Measurements from ENCODE around the gene KRTAP10-4.
"Not testable (repeated sequence)": the region's sequence is repeated elsewhere in the genome, so short reads cannot be mapped to it uniquely, and the experiment has no call there.

The KRTAP10-4 gene

DNA sequence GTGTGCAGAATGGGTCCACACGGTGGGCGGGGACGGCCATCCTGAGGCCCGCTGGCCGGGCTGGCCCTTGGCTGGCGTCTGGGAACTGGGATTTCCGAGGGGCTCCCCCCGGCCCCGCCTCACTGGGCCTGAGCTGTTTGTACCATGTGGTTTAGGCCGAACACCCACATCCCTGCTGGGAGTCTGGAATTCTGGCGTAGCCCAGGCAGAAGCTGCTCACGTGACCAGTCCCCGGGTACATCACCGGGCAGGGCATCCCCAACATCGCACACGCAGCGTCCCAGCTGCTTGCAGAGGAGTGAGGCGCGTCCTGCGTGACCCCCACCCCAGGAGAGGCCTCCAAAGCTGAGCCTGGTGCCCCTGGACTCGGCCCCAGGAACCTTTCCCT lies 28.9 kb downstream of the KRTAP10-4 start:
- no peak for TF ChIP-seq POLR2AphosphoS5 (IDR thresholded peaks at IDR 0.05; ENCODE audit: low read depth, low read length)
- no peak for TF ChIP-seq PAX5 (IDR thresholded peaks at IDR 0.05; ENCODE audit: insufficient read depth, low read length, severe bottlenecking)
- no peak for TF ChIP-seq SPI1 (IDR thresholded peaks at IDR 0.05; ENCODE audit: low read depth, low read length)
- TF ChIP-seq POLR2A (IDR thresholded peaks at IDR 0.05; ENCODE audit: low read depth, low read length), result no peak
- no peak for TF ChIP-seq TAF1 (IDR thresholded peaks at IDR 0.05; ENCODE audit: low read depth, low read length)
- no peak for TF ChIP-seq POU2F2 (IDR thresholded peaks at IDR 0.05; ENCODE audit: low read depth, low read length)
- DNase-seq (ENCODE audit: insufficient read length, low spot score) (no peak), FAIRE-seq (no peak)

DNA sequence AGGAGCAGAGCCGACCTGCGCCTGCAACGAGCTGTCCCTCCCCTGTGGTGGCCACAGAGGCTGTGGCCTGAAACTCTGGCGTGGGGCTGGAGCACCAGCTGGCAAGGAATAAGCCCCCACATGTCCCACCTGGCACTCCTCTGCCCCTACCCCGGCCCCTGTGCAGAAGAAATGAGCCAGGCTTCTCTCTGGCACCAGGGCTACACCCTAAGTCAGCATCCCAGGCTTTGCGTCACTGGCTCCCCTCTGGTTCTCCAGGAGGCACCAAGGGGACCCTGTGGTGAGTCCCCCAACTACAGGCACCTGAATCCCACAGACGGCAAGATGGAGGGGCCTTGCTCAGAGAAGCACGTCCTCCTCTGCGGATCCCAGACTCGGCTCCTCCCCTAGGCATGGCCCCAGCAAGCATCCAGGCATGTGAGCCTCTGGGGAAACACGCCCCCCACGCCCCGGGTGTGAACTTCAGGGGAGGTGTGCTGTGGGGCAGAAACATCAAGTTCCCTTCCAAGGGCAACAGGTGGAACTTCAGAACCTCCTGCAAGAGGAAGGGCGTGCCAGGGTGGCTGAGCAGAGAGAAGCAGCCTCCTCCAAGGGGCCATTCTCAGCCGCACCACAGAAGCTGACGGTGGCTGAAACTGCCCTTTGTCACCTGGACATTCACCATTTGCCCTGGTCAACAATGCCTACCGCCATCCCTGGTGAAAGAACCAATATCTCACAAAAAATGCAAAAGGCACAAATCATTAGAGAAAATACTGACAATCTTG lies 29.8 kb downstream of the KRTAP10-4 start:
- FAIRE-seq (no peak), DNase-seq (ENCODE audit: insufficient read length, low spot score) (no peak)
- no peak for TF ChIP-seq TAF1 (IDR thresholded peaks at IDR 0.05; ENCODE audit: low read depth, low read length)
- no peak for TF ChIP-seq SPI1 (IDR thresholded peaks at IDR 0.05; ENCODE audit: low read depth, low read length)
- no peak for TF ChIP-seq PAX5 (IDR thresholded peaks at IDR 0.05; ENCODE audit: insufficient read depth, low read length, severe bottlenecking)
- TF ChIP-seq POU2F2 (IDR thresholded peaks at IDR 0.05; ENCODE audit: low read depth, low read length), result no peak
- TF ChIP-seq POLR2A (IDR thresholded peaks at IDR 0.05; ENCODE audit: low read depth, low read length), result no peak

DNA sequence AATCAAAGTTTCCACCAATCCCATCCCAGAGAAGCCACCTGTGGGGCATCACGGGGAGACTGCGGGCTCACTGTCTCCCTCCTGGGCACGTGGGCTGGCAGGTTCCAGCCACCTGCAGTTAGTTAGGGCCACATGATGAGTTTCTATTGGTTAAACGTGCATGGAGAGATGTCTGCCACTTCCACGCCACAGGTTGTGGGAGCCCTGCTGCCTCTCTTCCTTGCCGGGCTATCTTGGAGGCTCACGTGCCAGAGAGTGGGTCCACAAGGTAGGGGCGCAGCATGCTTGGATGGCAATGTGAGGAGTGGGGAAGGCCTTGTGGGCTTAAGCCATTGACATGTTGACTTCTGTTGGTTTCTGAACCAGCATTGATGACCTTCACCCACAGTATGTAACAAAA lies 30.4 kb downstream of the KRTAP10-4 start:
- DNase-seq (ENCODE audit: insufficient read length, low spot score), result no peak
- no peak for FAIRE-seq
- TF ChIP-seq POLR2AphosphoS5 (IDR thresholded peaks at IDR 0.05; ENCODE audit: low read depth, low read length) (no peak), TAF1 (IDR thresholded peaks at IDR 0.05; ENCODE audit: low read depth, low read length) (no peak), POLR2A (IDR thresholded peaks at IDR 0.05; ENCODE audit: low read depth, low read length) (no peak), PAX5 (IDR thresholded peaks at IDR 0.05; ENCODE audit: insufficient read depth, low read length, severe bottlenecking) (no peak), POU2F2 (IDR thresholded peaks at IDR 0.05; ENCODE audit: low read depth, low read length) (no peak), SPI1 (IDR thresholded peaks at IDR 0.05; ENCODE audit: low read depth, low read length) (no peak)

DNA sequence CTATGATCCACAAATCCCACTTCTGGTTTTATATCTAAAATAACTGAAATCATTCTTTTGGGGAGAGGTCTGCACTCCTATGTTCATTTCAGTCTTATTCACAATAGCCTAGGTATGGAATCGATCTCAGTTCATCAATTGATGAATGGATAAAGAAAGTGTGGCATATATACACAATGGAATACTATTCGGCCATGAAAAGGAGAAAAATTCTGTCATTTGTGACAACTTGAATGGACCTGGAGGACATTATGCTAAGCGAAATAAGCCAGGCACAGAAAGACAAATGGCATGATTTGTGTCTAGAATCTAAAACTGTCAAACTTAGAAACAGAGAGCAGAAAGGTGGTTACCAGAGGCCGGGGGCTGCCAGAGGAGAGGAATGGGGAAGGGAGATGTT lies 33.0 kb downstream of the KRTAP10-4 start:
- FAIRE-seq (no peak), DNase-seq (ENCODE audit: insufficient read length, low spot score) (no peak)
- TF ChIP-seq POLR2AphosphoS5 (IDR thresholded peaks at IDR 0.05; ENCODE audit: low read depth, low read length), result no peak
- no peak for TF ChIP-seq SPI1 (IDR thresholded peaks at IDR 0.05; ENCODE audit: low read depth, low read length)
- TF ChIP-seq POLR2A (IDR thresholded peaks at IDR 0.05; ENCODE audit: low read depth, low read length), result no peak
- no peak for TF ChIP-seq POU2F2 (IDR thresholded peaks at IDR 0.05; ENCODE audit: low read depth, low read length)
- no peak for TF ChIP-seq PAX5 (IDR thresholded peaks at IDR 0.05; ENCODE audit: insufficient read depth, low read length, severe bottlenecking)
- no peak for TF ChIP-seq TAF1 (IDR thresholded peaks at IDR 0.05; ENCODE audit: low read depth, low read length)

DNA sequence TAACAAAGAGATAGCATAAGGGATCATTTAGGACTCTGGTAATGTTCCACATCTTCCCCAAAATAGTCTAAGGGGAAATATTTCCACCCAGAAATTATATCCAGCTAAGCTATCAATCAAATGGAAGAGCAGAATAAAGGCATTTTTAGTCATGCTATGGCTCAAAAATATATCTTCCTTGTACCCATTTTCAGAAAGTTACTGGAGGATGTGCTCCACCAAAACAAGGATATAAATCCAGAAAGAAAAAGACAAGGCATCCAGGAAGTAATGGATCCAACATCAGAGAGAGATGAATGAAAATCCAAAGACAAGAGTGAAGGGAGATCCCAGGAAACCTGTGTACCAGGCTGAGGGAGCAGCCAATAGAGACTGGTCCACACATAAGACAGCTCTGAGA lies 35.7 kb downstream of the KRTAP10-4 start:
- TF ChIP-seq TAF1 (IDR thresholded peaks at IDR 0.05; ENCODE audit: low read depth, low read length) (no peak), POLR2AphosphoS5 (IDR thresholded peaks at IDR 0.05; ENCODE audit: low read depth, low read length) (no peak), POLR2A (IDR thresholded peaks at IDR 0.05; ENCODE audit: low read depth, low read length) (no peak), PAX5 (IDR thresholded peaks at IDR 0.05; ENCODE audit: insufficient read depth, low read length, severe bottlenecking) (no peak), SPI1 (IDR thresholded peaks at IDR 0.05; ENCODE audit: low read depth, low read length) (no peak), POU2F2 (IDR thresholded peaks at IDR 0.05; ENCODE audit: low read depth, low read length) (no peak)
- FAIRE-seq (no peak), DNase-seq (ENCODE audit: insufficient read length, low spot score) (no peak)

GRCh38 chr21:44610157-44610843 lies 36.8 kb downstream of the KRTAP10-4 start:
- DNase-seq (ENCODE audit: insufficient read length, low spot score); FAIRE-seq: not testable (repeated sequence)

- TF ChIP-seq POU2F2 (IDR thresholded peaks at IDR 0.05; ENCODE audit: low read depth, low read length) (no peak), POLR2A (IDR thresholded peaks at IDR 0.05; ENCODE audit: low read depth, low read length) (no peak), PAX5 (IDR thresholded peaks at IDR 0.05; ENCODE audit: insufficient read depth, low read length, severe bottlenecking) (no peak), POLR2AphosphoS5 (IDR thresholded peaks at IDR 0.05; ENCODE audit: low read depth, low read length) (no peak), SPI1 (IDR thresholded peaks at IDR 0.05; ENCODE audit: low read depth, low read length) (no peak)
- FAIRE-seq (no peak), DNase-seq (ENCODE audit: insufficient read length, low spot score) (no peak)
Measured at GRCh38 chr21:44611551-44611950, 38.0 kb downstream of the KRTAP10-4 start.

GRCh38 chr21:44612029-44612486 lies 38.5 kb downstream of the KRTAP10-4 start, which contains the start of gene KRTAP10-8:
Gene KRTAP10-8 (plus strand): TSS chr21:44612079. CDS start chr21:44612101, 22 bp downstream.
- TF ChIP-seq SPI1 (IDR thresholded peaks at IDR 0.05; ENCODE audit: low read depth, low read length), result no peak
- no peak for TF ChIP-seq POLR2A (IDR thresholded peaks at IDR 0.05; ENCODE audit: low read depth, low read length)
- no peak for TF ChIP-seq PAX5 (IDR thresholded peaks at IDR 0.05; ENCODE audit: insufficient read depth, low read length, severe bottlenecking)
- TF ChIP-seq POLR2AphosphoS5 (IDR thresholded peaks at IDR 0.05; ENCODE audit: low read depth, low read length), result no peak
- TF ChIP-seq TAF1 (IDR thresholded peaks at IDR 0.05; ENCODE audit: low read depth, low read length), result no peak
- TF ChIP-seq POU2F2 (IDR thresholded peaks at IDR 0.05; ENCODE audit: low read depth, low read length), result no peak
- DNase-seq (ENCODE audit: insufficient read length, low spot score), result no peak
- no peak for FAIRE-seq

GRCh38 chr21:44612669-44613229 lies 39.2 kb downstream of the KRTAP10-4 start:
- no peak for DNase-seq (ENCODE audit: insufficient read length, low spot score)
- TF ChIP-seq POLR2AphosphoS5 (IDR thresholded peaks at IDR 0.05; ENCODE audit: low read depth, low read length) (no peak), POLR2A (IDR thresholded peaks at IDR 0.05; ENCODE audit: low read depth, low read length) (no peak), PAX5 (IDR thresholded peaks at IDR 0.05; ENCODE audit: insufficient read depth, low read length, severe bottlenecking) (no peak), SPI1 (IDR thresholded peaks at IDR 0.05; ENCODE audit: low read depth, low read length) (no peak), POU2F2 (IDR thresholded peaks at IDR 0.05; ENCODE audit: low read depth, low read length) (no peak), TAF1 (IDR thresholded peaks at IDR 0.05; ENCODE audit: low read depth, low read length) (no peak)
- FAIRE-seq, result no peak

All from GM12891 (cell line).